Measurements from ENCODE around the gene LSM2.
"Not testable (repeated sequence)": the region's sequence is repeated elsewhere in the genome, so short reads cannot be mapped to it uniquely, and the experiment has no call there.

LSM2 gene

GRCh38 chr6:31815025-31815838 is 8.5 kb upstream of the LSM2 start, which contains the start of the genes HSPA1A and HSPA1L:
Gene HSPA1A, plus strand, starts transcription at chr6:31815543. Its CDS starts 214 bp downstream, at chr6:31815757.
Gene HSPA1L, minus strand, starts transcription at chr6:31815283. Its CDS starts 3,311 bp downstream, at chr6:31811972.
- TF ChIP-seq CTCF (IDR thresholded peaks at IDR 0.05; ENCODE audit: extremely low read depth, insufficient read depth, missing control alignments) = no peak
- DNase-seq (ENCODE audit: low spot score) = peak; percentile 91
- in situ Hi-C loops (cut with MboI; ENCODE audit: low pct_unique_long_range_greater_than_20kb, low sequenced_read_pairs, unreplicated experiment) = no loop called here

- peak; percentile 83 for DNase-seq (ENCODE audit: low spot score)
- in situ Hi-C loops (cut with MboI; ENCODE audit: low pct_unique_long_range_greater_than_20kb, low sequenced_read_pairs, unreplicated experiment) = no loop called here
- TF ChIP-seq CTCF (IDR thresholded peaks at IDR 0.05; ENCODE audit: extremely low read depth, insufficient read depth, missing control alignments) = no peak
Observed at GRCh38 chr6:31814677-31815024, 7.9 kb upstream of the LSM2 start.

GRCh38 chr6:31813465-31813849 is 6.7 kb upstream of the LSM2 start:
- DNase-seq (ENCODE audit: low spot score) = no peak
- TF ChIP-seq CTCF (IDR thresholded peaks at IDR 0.05; ENCODE audit: extremely low read depth, insufficient read depth, missing control alignments) = no peak
- in situ Hi-C loops (cut with MboI; ENCODE audit: low pct_unique_long_range_greater_than_20kb, low sequenced_read_pairs, unreplicated experiment) = no loop called here

GRCh38 chr6:31811645-31812044 is 4.9 kb upstream of the LSM2 start:
- no peak for TF ChIP-seq CTCF (IDR thresholded peaks at IDR 0.05; ENCODE audit: extremely low read depth, insufficient read depth, missing control alignments)
- DNase-seq (ENCODE audit: low spot score) = no peak
- in situ Hi-C loops (cut with MboI; ENCODE audit: low pct_unique_long_range_greater_than_20kb, low sequenced_read_pairs, unreplicated experiment) = no loop called here

- in situ Hi-C loops (cut with MboI; ENCODE audit: low pct_unique_long_range_greater_than_20kb, low sequenced_read_pairs, unreplicated experiment); DNase-seq (ENCODE audit: low spot score): not testable (repeated sequence)
Observed at GRCh38 chr6:31808599-31808998, 1.8 kb upstream of the LSM2 start.

GRCh38 chr6:31805939-31806469 is 762 bp downstream of the LSM2 start:
- no peak for DNase-seq (ENCODE audit: low spot score)
- in situ Hi-C loops (cut with MboI; ENCODE audit: low pct_unique_long_range_greater_than_20kb, low sequenced_read_pairs, unreplicated experiment) = no loop called here
- no peak for TF ChIP-seq CTCF (IDR thresholded peaks at IDR 0.05; ENCODE audit: extremely low read depth, insufficient read depth, missing control alignments)

- DNase-seq (ENCODE audit: low spot score); in situ Hi-C loops (cut with MboI; ENCODE audit: low pct_unique_long_range_greater_than_20kb, low sequenced_read_pairs, unreplicated experiment): not testable (repeated sequence)
Observed at GRCh38 chr6:31801031-31801927, 5.5 kb downstream of the LSM2 start.

Data from GM13977 (cell line).